AG20443 (cell line): Measurements from ENCODE around the gene SIRT7.

Source experiments
- DNase-seq: peaks from one replicate; pipeline ENCODE4 v3.0.0; 2012; ENCODE audit warnings: low spot score, mixed read lengths

Gene SIRT7

DNA sequence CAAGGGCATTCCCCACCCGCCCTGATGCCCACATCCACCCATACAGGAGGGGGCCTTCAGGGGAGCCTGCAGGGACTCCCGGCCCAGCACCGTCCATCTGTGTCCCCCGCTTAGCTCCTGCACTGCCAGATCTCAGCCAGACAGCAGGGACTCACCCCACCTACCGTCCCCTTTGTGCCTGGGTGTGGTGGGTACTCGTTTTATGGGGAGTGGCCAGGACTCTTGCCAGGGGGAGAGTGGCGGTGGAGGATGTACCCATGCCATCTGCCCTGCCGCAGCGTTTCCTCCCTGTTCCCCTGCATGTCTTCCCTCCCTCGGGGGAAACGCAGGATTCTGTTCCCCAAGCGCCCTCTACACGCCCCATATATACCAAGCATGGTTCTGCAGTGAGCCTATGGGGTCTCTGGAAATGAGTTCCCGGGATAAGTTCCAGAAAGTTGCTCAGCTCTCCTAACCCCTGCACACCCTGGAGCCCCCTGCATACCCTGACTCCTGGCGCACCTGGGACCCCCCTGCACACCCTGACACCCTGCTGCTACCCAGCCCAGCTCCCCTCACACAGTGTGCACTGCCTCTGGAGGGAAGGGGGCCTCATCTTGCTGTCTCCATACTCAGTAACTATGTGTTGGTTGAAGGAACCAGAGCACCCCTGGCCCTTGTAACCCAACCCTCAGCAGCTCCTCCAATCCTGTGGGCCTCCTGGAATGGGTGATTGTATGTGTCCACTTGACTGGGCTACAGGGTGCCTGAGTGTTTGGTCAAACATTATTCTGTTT lies 13.8 kb upstream of the SIRT7 start:
- DNase-seq = no peak

DNA sequence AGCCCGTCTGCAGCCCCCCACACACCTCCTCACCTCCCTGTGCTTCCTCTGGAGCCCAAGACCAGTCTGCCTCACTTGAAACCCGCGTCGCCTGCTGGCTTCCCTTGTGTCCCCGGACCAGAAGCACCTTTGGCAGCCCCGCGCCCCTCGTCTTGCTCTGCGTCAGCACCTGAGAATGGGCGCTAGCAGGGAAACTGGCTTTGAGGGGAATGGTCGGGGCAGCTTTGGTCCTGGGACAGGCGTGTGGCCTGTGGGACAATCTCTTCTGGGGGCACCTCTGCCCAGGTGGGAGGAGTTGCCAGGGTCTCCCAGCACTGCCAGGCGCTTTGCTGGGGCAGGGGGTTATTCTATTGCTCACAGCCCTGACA lies 13.2 kb upstream of the SIRT7 start:
- DNase-seq = no peak

DNA sequence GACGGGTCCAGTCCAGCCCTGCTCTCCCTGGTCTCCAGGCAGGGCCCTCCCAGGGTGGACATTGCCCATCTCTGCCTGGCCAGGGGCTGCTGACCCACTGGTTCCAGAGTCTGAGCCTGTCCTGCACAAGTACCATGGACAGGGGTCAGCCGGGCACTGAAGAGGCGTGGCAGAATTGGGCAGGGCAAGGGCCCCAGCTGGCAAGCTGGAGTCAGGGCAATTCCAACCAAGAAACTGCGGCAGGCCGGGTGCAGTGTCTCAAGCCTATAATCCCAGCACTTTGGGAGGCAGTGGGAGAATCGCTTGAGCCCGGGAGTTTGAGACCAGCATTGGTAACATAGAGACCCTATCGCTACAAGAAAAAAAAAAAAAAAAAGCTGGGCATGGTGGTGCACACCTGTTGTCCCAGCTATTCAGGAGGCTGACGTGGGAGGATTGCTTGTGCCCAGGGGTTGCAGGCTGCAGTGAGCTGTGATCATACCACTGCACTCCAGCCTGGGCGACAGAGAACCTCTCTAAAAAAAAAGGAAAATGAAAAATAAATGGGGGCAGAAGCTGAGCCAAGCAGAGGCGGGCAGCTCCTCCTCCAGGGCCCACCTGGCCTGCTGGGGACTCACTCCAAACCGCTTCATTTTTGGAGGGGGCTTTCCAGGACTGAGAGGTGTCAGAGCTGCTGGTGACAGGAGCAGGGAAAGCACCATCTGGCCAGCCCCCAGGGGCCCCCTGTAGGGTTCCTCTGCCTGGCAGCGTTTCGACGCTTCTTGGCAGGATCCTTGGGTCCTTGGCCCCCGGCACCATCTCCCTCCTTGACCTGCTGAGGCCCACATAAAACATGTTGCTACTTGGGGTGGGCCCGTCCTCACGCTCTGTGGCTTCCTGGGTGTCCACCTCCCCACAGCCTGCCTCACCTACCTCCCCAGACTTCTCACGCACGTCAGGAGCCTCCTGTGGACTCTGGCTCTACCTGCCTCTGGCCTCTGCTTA lies 12.5 kb upstream of the SIRT7 start:
- DNase-seq = no peak

DNA sequence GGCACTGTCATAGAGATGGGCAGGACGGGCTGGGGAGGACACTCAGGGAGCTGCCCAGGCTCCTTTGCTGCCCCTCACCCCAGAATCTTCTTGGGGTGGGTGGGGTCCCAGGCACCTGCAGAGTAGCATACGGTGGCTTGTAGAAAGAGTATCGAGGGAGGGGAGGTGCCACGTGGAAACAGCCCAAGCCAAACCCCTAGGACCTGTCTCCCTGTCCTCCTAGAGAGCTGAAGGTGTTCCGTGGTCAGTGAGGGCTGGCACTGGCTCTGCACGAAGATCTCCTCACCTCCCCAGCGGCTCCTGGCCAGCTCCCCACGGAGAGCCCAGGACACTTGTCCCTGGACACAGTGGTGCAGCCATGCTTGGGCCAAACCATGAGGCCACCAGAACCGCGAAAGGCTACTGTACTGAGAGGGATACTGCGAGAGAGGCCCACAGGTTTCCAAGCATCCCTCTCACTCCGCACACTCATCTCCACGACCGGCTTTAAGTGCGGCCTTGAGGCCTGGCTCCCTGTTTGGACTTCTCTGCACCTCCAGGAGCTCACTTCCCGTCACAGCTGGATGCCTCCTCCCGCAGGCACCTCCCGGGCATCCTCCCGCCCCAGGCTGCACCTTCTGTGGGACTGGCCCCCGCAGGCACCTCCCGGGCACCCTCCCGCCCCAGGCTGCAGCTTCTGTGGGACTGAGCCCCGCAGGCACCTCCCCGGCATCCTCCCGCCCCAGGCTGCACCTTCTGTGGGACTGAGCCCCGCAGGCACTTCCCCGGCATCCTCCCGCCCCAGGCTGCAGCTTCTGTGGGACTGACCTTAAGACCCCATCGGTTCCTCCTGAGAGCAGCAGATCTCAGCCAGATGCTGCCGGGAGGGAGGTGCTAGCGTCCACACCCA lies 11.5 kb upstream of the SIRT7 start:
- no peak for DNase-seq

DNA sequence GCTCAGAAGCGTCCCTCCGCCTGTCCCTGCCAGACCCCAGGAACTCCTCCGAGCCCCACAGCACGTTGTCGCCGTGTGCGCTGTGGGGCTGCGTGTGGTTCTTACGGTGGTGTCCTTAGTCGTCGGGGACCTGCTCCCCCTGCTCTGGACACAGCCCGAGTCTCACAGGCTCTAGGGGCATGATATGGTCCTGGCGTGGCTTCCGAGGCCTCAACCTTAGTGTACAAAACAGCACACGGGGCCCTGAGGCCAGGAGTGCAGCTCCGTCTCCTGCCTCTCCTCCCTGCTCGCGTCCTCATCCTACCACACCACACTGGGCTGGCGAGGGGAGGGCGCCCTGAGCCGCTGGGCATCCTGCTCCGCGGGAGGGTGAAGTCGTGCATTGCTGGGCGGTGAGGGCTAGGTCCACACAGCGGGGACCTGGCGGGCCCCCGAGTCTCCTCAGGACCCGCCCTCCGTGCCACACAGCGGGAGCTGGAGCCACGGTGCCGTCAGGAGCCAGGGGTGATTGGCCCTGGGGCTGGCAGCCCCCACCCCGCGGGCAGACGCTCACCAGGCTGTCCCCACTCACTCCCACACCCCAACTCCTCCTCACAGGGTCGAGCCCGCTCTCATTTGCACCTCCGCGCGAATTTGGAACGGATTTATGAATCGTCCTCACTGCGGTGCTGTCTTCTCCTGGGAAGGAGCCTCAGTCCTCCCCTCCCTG lies 10.7 kb upstream of the SIRT7 start:
- DNase-seq = no peak

DNA sequence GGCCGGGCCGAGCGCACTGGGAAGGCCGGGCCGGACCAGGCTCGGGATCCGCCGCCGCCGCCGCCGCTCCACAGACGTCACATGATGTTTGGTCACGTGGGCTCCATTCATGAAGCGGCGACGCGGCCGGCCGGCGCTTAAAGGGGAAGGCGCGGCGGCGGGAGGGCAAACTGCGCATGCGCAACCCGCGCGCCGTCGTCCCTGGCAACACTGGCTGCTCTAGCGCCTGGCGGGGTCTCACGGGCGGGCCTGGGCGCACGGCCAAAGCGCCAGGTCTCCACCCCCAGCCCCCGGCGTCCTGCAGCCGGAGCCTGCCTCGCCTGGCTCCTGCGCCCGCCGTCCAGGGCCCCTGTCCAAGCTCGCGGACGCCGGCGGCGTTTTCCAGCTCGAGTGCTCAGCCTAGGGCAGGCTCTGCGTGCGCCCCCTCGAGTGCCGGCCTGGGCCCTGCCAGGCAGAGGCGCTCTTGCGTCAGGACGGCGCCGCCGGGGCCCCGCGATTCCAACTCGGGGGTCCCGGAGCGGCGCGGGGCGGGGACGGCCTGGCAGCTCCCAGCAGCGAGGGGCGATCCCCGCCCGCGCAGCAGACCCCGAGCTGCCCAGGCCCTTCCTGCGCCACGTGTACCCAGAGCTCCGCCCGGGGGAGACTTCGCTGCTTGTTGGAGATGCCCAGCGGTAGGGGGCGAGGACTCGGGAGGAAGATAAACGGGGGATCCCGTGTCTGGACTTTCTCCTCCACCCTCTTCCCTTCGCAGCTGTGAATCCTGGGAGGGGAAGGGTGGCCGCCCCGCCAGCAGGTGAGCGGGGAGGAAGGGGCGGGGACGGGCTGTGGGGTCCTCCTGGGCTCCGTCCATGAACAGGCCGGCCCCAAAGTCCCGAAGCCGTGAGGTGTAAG lies 9.9 kb upstream of the SIRT7 start, which contains the start of gene MAFG:
Gene MAFG, minus strand, starts transcription at position 83 of the 891 bp plus-strand sequence. CDS start 4,550 bp downstream, outside the sequence.
- peak; percentile 97 for DNase-seq

DNA sequence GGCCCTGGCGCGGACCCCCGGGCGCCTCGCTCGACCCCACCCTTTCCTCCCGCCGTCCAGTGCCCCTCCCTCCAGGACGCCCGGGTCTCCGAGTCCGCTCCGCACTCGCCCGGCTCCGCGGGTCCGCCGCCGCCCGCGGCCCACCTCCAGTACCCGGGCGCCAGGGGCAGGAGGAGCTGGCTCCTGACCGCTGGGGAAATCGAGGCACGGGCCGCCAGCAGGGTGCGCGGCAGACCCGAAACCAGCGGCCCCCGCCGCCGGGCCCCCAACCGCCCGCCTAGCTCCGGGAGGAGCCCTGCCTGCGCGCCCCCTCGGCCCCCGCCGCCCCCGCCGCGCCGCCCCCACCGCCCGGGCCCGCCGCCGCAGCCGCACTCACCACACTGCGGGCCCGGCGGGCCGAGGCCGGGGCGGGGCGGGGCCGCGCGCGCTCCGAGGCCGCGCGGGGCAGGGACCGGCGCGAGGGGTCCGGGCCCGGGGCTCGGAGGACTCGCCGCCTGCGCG lies 9.2 kb upstream of the SIRT7 start:
- no peak for DNase-seq

DNA sequence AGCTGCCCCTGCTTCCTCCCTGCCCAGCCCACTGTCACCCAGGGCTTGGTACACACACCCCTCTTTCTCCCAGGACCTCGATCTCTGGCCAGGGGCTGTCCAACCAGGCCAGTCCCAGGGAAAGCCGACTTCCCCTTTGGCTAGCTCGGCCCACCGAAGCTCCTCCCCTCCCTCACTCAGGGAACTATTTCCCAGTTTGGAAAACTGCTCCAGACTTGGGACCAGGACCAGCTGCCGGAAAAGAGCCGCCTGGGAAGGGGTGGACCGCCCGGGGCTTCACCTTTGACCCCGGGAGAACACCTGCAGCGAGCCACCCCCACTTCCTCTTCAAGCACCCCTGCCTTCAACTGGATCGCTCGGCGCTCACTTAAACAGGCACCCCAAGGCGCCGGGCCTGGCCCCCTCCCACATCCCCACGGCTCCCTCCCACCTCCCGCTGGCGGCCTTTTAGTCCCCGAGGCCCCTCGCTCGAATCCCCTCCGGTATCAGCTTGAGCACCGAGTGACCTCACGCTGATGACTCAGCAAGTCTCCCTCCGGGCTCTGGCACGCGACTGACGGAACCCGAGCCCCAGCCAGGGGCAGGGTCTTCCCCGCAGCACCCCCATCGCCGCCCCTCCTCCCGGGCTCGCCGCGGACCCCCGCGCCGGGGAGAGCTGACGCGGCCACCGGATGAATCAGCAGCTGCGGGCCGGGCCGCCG lies 8.6 kb upstream of the SIRT7 start:
- DNase-seq = peak; percentile 85

DNA sequence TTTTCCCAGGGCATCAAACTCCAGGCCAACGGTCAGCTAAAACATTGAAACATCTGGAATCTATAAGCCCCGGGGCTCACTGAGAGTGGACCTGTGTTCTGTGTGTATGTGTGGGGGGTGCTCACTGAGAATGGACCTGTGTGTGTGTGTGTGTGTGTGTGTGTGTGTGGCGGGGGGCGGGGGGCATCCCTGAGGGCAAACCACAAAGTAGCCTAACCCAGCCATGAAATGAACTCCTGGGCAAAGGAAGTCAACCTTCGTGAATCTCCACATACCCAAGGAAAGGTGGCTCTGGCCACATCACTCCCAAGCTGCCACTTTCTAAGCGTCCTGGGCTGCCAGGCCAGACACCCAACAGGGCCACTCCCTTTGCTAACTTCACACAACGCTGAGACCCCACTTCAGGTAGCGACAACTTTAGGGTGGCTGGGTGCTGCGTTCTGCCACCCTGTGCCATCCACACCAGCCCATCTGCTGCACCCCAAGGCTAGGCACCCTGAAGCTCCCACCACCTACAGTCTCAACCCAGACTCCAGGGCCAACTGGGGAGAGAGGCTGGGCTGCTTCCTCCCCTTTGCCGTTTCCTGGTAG lies 8.0 kb upstream of the SIRT7 start:
- no peak for DNase-seq

DNA sequence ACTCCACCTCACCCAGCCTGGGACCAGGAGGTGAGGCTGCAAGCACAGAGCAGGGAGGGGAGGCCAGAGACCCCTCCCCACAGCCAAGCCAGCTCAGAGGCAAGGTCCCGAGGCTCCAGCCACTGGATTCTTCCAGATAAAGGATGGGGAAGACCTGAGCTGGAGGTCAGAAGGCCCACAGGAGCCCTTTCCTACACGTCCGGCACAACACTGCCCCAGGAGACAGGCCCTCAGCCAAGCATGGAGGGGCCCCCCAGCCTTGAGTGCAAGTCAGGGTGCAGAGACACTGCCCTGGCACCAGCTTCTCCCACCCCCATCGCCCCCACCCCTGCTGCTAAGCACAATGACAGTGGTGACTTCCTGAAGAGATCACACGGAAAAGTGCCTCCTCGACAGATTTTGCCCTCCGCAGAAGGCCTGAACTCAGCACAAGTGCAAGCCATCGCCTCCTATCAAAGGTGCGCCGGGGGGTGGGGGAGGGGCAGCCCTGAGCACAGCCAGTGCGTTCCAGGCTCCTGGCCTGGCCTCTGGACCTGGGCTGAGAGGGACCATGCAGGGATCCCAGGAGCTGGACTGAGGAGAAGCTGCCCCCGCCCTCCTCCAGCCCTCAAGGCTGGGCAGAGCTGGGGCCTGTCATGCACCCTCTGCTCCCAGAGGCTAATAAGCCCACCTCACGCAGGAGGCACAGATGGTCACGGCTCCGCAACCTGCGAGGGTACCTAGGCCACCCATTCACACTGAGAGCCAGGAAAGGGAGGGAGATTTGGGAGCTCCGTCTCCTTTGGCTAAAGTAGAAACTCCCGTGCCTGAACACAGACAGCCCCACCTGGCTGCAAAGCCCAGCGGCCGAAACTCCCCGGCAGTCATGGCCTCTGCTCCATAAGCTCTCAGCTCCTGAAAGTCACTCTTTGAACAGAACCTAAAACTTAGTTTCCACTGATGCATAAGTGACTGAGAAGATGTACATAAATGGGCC lies 6.9 kb upstream of the SIRT7 start:
- DNase-seq = no peak

DNA sequence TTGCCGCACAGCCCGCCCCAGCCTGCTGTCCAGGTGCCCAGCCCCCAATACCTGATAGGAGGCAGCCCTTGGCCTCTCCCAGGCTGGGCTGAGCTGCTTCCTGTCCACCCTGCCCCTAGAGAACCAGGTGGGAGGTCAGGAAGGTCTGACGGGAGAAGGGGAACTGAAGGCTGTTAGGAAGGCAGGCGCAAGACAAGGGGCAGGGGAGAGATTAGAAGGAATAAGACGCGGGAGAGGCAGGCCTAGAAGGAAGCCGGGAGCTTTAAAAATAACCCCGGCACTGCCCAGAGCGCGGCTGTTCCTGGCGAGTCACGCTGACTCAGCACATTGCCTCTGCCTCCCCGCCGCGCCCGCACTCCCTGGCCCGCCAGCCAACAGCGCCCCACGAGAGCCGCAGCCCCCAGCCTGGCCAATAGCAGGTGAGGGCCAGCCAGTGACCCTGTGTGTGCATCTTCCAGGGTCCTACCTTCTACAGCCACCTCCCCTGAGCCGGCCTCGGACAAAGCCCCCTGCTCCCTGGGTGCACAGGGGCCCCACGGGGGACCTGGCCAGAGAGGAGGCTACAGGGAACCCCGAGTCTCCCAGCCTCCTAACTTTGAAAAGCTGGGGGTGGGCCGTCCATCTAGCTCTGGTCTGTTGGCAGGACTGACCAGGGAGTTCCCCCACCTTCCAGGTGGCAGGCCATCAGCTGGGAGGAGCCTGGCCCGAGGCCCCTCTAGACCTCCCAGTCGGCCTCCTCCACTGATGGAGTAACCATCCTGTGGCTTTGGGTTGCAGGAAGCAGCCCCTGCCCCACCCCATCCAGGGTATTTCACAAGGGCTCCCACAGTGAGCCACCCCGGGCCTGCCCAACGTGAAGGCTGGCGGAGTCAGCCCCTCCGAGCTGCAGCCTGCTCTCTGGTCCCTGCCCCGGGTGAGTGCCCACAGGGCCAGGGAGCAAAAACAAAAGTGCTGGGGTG lies 5.6 kb upstream of the SIRT7 start:
- DNase-seq = peak; percentile 83

DNA sequence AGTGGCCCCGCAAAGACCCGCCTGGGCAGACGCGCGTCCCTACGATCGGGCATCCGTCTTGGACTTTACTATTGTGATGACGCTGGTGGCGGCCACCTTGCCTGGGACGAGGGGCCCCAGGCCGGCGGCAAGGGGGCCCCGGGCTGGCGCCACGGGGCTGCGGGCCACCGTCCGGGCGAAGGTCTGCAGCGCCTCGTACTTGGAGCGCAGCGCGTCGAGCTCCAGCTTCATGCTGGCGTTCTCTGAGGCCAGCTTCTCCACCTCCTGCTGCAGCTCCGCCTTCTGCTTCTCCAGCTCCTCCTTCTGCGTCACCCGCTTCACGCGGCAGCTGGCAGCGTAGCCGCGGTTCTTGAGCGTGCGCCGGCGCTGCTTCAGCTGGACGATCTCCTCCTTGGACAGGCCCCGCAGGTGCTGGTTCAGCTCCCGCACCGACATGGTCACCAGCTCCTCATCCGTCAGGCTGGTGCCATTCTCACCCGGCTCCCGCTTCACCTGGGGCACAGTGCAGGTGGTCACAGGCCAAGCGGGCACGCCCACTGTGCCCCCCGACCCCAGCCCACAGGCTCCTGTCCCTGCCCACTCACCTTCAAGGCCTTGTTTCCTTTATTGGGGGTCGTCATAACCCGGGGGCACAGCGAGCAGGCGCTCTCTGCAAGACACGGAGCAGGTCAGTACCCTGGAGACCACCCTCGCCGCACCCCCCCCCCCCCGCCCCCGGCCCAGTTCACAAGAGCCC lies 4.8 kb upstream of the SIRT7 start:
- no peak for DNase-seq

DNA sequence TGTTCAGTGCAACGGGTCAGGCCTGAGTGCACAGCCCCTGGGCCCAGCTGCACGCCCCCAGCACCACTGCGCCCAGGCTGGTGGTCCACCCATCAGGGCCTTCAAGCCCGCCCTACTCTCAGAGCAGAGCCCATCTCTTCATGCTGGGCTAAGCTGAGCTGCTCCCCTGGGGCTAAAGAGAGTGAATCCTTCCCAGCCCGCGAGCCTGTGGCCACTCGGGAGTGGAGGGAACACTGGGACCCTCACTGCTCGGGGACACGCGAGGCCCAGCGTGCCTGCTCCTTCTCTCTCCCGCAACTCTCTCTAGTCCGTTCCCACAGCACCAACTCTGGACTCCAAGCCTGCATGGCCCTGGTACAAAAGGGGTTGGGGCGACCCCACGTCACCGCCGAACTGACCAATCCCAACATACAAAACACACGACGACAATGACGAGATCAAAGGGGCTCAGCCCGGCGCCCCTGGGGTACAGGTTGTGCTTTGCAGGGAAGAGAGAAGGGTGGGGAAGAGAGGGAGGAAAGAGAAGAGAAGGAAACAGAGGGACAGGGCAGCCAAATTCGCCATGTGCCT lies 4.1 kb upstream of the SIRT7 start:
- no peak for DNase-seq

DNA sequence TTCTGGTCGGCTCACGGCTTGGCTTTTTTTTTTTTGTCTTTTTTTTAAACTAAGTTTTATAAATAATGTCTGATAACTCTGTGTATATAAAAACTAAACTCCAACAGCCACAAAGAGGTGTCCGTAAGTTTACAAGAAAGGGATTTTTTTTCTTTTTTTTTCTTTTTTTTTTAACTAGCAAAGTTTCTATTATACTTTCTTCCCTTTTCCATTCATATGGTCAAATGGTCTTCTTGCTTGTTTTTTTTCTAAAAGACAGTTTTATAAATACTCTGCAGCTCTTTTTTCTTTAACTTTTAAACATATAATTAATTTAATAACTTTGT lies 3.5 kb upstream of the SIRT7 start:
- DNase-seq = no peak

DNA sequence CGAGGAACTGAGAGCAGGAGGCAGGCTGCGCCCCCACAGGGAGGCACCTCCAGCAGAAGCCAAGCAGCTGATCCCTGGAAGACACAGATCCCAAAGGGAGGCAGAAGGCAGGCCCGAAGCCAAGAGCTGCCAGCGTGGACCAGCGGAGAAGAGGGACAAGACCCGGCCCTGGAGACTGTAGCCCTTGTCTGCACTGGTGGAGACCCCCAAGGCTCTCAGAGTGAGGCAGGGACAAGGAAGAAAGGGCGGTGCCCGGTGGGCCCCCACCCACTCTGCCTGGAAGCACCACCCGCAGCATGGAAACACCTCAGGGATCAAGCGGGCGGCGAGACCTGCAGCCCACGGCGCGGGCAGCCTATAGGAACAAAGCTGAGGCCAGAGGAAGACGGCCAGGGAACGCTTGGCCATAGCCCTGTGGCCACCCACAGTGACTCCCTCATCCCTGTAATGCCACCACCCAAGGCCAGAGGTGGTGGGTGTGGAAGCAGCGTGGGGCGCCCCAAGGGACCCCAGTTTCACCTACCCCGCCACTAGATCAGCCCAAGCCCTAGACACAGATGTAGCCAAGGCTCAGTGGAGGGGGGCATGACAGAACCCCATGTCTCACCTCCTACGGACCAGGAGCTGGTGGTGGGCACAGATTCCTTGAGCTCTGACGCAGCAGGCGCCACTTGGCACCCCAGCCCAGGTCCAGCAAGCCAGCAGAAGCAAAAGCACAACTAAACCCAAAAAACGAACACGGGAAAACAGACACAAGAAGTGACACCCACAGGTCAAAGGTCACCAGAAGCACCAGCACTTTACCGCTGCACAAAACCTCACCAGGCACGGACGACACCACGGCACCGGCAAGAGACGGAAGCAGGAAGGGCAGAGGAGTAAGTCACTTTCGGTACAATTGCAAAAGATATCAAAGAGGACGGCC lies 2.9 kb upstream of the SIRT7 start:
- DNase-seq = no peak
